Neural progenitor cell (in vitro differentiated cells): ENCODE results near the gene UNC13C.

Experiments used
- CTCF ChIP-seq: fragments of 200-600 bp; sonication (generic); IDR thresholded peaks from 2 replicates; pipeline ENCODE4 v1.5.1; 2017; ENCODE audit warnings: antibody characterized with exemption, mild to moderate bottlenecking
- EZH2 ChIP-seq: fragments of 200-600 bp; sonication (generic); IDR thresholded peaks from 2 replicates; pipeline ENCODE4 v1.6.1; 2017; ENCODE audit warnings: antibody characterized with exemption, mild to moderate bottlenecking, moderate library complexity
- EZH2phosphoT487 ChIP-seq: fragments of 200-600 bp; sonication (generic); IDR thresholded peaks from 2 replicates; pipeline ENCODE4 v1.6.1; 2017; ENCODE audit warnings: antibody characterized with exemption

- no peak for TF ChIP-seq CTCF
- no peak for TF ChIP-seq EZH2phosphoT487
- TF ChIP-seq EZH2 = no peak
Measured at GRCh38 chr15:54618120-54618519, 639.9 kb downstream of the UNC13C start.
